HepG2 (cell line): Measurements from ENCODE around the gene PRR20C. TPM values are rescaled to one million over a fixed set of nuclear protein-coding genes. Genes with fewer than 3 reads are reported as not detected.

Experiments used
- polyA plus RNA-seq, 8 experiments: library from polyadenylated mRNA; depleted of rRNA in 3 of 8; stranded (reverse) in 7 of 8; unstranded in 1 of 8; fragments of >200 nt; fragmentation: Illumina TruSeq in 4 of 8; extraction: Trizol in 4 of 8; gene quantifications; 2 replicates each; pipeline versions ENCODE4 v1.2.1 to v1.2.3, GENCODE V29; 2011 to 2016; ENCODE audit warnings: low read depth in 4 of 8, missing spikeins in 1 of 8, mixed read lengths in 1 of 8; ENCODE audit not compliant: insufficient read depth in 1 of 8
- small RNA-seq, 3 experiments: library from RNA; depleted of rRNA; stranded (forward); fragments of <200 nt; gene quantifications; one replicate each; pipeline ENCODE3, GENCODE V24; 2012; ENCODE audit warnings: low read depth in 2 of 3, low replicate concordance in 1 of 3; ENCODE audit not compliant: insufficient read length in 3 of 3, insufficient read depth in 2 of 3
- total RNA-seq, 5 experiments: library from RNA; depleted of rRNA; stranded (reverse); fragments of >200 nt; fragmentation: Illumina TruSeq; extraction: Trizol; gene quantifications; 2 replicates each; pipeline ENCODE4 v1.2.3, GENCODE V29; 2016; ENCODE audit warnings: low read depth in 1 of 5

Gene PRR20C
- total and polyA plus RNA-seq, 2 of the 13 experiments (the other 11 are each of a cell fraction or from before 2014, with no cell fraction given) = not detected

Small RNAs within 50 kb of the gene (small RNA-seq; reads per million reads assigned to genes)
- 0 reads per million in 3 experiments for gene PRR20FP

Other genes starting within 250 kb of the PRR20C start
- gene PRR20A, start 13.1 kb upstream of the PRR20C start, total RNA-seq (2016; rRNA removed; fragmentation: Illumina TruSeq; extraction: Trizol) = not detected in 2 replicates
- not detected in 2 replicates for gene PRR20A, start 13.1 kb upstream of the PRR20C start, polyA plus RNA-seq (2011; rRNA removed)
- gene PRR20B, start 6.6 kb upstream of the PRR20C start, total RNA-seq (2016; rRNA removed; fragmentation: Illumina TruSeq; extraction: Trizol) = not detected in 2 replicates
- gene PRR20B, start 6.6 kb upstream of the PRR20C start, polyA plus RNA-seq (2011; rRNA removed) = not detected in 2 replicates
- not detected in 2 replicates for gene PRR20D, start 6.6 kb downstream of the PRR20C start, total RNA-seq (2016; rRNA removed; fragmentation: Illumina TruSeq; extraction: Trizol)
- gene PRR20D, start 6.6 kb downstream of the PRR20C start, polyA plus RNA-seq (2011; rRNA removed) = not detected in 2 replicates
- gene PRR20E, start 13.1 kb downstream of the PRR20C start, total RNA-seq (2016; rRNA removed; fragmentation: Illumina TruSeq; extraction: Trizol) = not detected in 2 replicates
- gene PRR20E, start 13.1 kb downstream of the PRR20C start, polyA plus RNA-seq (2011; rRNA removed) = not detected in 2 replicates